HUES48 (cell line): Measurements from ENCODE around the gene NDUFV1.
"Not testable (repeated sequence)": the region's sequence is repeated elsewhere in the genome, so short reads cannot be mapped to it uniquely, and the experiment has no call there.

Experiments used
- H3K27ac ChIP-seq: one replicate; pipeline ENCODE4 v1.7.0; 2013; ENCODE audit warnings: low read depth, low read length, inconsistent platforms
- H3K27me3 ChIP-seq: 2 replicates; pipeline ENCODE4 v1.6.1; 2013; ENCODE audit warnings: mild to moderate bottlenecking, low read length; ENCODE audit not compliant: control insufficient read depth, insufficient read depth
- H3K36me3 ChIP-seq: 2 replicates; pipeline ENCODE4 v1.6.1; 2013; ENCODE audit warnings: low read length; ENCODE audit not compliant: control insufficient read depth, insufficient read depth
- H3K4me1 ChIP-seq: 2 replicates; pipeline ENCODE4 v1.6.1; 2013; ENCODE audit warnings: mild to moderate bottlenecking, low read length; ENCODE audit not compliant: control insufficient read depth, insufficient read depth
- H3K4me3 ChIP-seq: 2 replicates; pipeline ENCODE4 v1.5.1; 2013; ENCODE audit warnings: mild to moderate bottlenecking, low read depth, low read length
- H3K9ac ChIP-seq: 2 replicates; pipeline ENCODE4 v1.6.1; 2013; ENCODE audit warnings: mild to moderate bottlenecking, low read depth, low read length, moderate library complexity
- H3K9me3 ChIP-seq: 2 replicates; pipeline ENCODE4 v1.6.1; 2013; ENCODE audit warnings: low read length; ENCODE audit not compliant: control insufficient read depth, insufficient read depth

The NDUFV1 gene

DNA sequence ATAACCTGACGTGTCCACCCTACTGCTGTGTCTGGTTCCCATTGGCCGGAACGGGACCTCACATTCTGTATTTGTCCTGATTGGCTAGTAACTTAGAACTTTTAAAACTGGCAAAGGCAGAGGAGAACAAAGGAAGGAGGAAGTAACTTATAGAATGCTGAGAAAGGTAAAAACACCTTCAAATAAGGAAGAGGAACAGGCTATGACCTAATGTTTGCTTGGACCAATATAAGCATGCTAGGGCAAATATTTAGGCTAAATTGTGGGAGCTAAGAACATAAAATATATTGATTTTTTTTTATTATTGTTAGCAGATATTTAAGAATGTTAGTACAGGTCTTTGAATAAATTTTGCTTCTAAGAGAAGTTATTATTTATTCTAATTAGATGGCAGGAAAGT, 30.7 kb downstream of the NDUFV1 start:
- H3K36me3 ChIP-seq, H3K9me3 ChIP-seq, H3K4me3 ChIP-seq, H3K4me1 ChIP-seq, H3K27ac ChIP-seq, H3K9ac ChIP-seq: not testable (repeated sequence)
- peaks cover 17% of the 10 kb centered on the region for H3K27me3 ChIP-seq

DNA sequence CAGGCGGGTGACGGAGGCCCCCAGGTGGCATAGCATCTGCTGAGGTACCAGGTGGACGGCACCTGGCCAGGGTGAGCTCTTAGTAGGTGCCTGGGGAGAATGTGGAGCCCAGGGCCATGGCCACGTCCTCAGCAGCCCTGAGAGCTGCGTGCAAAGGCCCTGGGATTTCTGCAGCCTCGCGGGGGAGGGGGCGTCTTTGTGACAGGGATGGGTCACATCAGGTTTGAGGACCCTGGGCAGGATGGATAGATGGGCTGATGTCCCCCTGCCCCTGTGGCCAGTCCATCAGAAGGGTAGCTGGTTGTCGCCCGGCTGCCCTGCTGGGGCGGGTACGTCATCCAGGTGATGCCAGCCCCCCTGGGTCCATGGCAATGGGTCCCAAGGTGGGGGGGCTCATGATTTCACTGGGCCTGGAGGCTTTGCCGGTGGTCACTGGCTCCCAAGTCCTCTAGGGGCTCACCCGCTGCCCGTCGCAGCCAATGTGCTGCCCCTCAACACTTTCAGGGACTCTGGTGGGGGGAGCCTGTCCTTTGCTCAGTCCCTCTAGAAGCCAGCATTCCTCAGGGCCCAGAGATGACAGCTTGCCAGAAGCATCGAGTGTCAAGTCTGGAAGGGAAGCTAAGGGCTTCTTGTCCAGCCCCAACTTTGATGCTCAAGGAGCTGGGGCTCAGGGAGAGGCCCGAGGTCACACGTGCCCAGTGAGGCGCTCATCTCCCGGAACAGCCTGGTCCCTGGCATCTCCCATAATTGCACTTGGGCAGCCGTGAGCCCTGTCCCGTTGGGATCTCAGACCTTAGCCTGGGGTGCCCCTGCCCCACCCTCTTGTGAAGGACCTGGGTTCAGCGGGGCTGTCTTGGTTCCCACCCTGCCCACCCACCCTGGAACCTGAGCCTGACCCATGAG, 32.0 kb downstream of the NDUFV1 start:
- Histone ChIP-seq H3K9me3 (no peaks in the 10 kb centered on the region), H3K27ac (no peak overlapping the region), H3K27me3 (peaks cover 17% of the 10 kb centered on the region), H3K9ac (no peak overlapping the region), H3K36me3 (no peaks in the 10 kb centered on the region), H3K4me3 (no peak overlapping the region), H3K4me1 (no peaks in the 10 kb centered on the region)

- H3K9ac ChIP-seq, result no peak within 1 kb of the TSS
- no peaks in the 10 kb centered on the region for H3K4me1 ChIP-seq
- H3K9me3 ChIP-seq, result no peaks in the 10 kb centered on the region
- H3K36me3 ChIP-seq, result no peaks in the 10 kb centered on the region
- peaks cover 17% of the 10 kb centered on the region for H3K27me3 ChIP-seq
- H3K4me3 ChIP-seq, result no peak within 1 kb of the TSS
- no peak within 1 kb of the TSS for H3K27ac ChIP-seq
Observed at GRCh38 chr11:67639438-67639859, 32.7 kb downstream of the NDUFV1 start, which contains the start of gene TBX10. TSS of gene TBX10 (minus strand) at chr11:67639763. CDS start at chr11:67639472, 291 bp downstream.

GRCh38 chr11:67640021-67640757, 33.5 kb downstream of the NDUFV1 start:
- Histone ChIP-seq H3K9me3 (no peaks in the 10 kb centered on the region), H3K4me1 (no peaks in the 10 kb centered on the region), H3K9ac (no peak overlapping the region), H3K27me3 (peaks cover 17% of the 10 kb centered on the region), H3K36me3 (no peaks in the 10 kb centered on the region), H3K4me3 (no peak overlapping the region), H3K27ac (no peak overlapping the region)

DNA sequence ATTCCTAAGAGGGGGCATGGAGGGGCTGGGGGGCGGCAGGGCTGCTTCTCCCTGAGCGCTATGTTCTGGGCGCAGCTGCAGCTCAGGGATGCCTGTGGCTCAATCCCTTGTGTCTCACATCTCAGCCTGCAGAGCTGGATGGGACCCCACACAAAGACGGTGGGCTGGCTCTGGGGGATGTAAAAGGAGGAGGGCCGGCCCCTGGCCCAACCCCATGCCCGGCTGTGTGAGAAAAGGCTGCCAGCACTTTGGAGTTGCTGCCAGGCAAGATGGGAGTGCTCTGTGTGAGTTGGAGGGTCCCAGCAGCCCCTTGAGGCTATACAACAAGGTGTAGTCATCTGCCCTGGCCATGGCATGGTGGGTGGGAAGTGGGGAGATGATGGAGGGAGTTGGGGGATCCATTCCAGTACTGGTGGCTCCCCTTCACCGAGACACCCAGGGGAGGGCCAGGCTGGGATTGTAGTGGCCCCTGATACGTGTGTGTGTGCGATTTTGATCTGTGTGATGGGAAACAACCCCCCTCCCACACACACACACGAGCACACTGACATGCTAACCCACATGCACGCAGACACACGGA, 34.1 kb downstream of the NDUFV1 start:
- H3K27ac ChIP-seq, result no peak overlapping the region
- H3K27me3 ChIP-seq, result peaks cover 17% of the 10 kb centered on the region
- H3K9me3 ChIP-seq, result no peaks in the 10 kb centered on the region
- H3K4me3 ChIP-seq, result no peak overlapping the region
- H3K36me3 ChIP-seq, result no peaks in the 10 kb centered on the region
- H3K9ac ChIP-seq, result no peak overlapping the region
- H3K4me1 ChIP-seq, result no peaks in the 10 kb centered on the region

DNA sequence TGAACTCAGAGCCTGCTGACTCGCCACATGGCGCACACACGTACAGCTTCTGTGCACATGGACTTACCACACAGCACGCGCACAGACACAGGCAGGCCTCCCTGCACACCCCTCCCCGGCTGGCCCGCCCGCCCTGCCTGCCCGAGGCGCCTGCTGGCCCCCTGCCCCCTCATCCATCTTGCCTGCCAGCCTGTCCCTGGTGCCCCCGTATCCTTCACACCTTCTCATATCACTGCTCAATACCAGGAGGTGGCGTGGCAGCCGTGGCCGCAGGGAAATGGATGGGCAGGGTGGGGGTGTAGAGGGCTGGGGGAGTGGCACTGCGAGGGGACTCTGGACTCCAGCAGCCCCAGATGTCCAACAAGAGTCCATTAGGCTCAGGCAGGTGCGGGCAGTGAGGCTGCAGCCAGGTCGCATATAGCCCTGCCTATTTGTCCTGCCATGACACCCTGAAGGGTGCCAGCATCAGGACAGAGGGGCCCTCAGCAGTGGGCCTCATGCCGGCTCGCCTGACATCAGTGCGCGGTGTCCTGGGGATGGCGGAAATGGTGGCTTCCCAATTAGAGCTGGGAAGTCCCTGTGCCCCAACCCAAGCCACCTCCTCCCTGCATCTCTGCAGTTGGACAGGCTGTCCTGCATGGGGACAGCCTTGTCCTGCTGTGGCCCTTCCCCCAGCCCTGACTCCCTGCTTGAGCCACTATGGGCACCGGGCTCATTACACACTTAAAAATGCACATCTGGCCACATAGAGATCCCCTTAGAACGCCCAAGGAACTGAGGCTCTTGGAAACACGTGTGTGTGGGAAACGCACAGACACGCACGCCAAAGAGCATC, 34.8 kb downstream of the NDUFV1 start:
- Histone ChIP-seq H3K4me3 (no peak overlapping the region), H3K9ac (no peak overlapping the region), H3K36me3 (no peaks in the 10 kb centered on the region), H3K4me1 (no peaks in the 10 kb centered on the region), H3K27me3 (peaks cover 17% of the 10 kb centered on the region), H3K27ac (no peak overlapping the region), H3K9me3 (no peaks in the 10 kb centered on the region)

GRCh38 chr11:67642173-67643120, 35.7 kb downstream of the NDUFV1 start:
- Histone ChIP-seq H3K36me3 (no peaks in the 10 kb centered on the region), H3K27ac (no peak overlapping the region), H3K27me3 (peaks cover 17% of the 10 kb centered on the region), H3K4me3 (no peak overlapping the region), H3K9me3 (no peaks in the 10 kb centered on the region), H3K9ac (no peak overlapping the region), H3K4me1 (no peaks in the 10 kb centered on the region)

DNA sequence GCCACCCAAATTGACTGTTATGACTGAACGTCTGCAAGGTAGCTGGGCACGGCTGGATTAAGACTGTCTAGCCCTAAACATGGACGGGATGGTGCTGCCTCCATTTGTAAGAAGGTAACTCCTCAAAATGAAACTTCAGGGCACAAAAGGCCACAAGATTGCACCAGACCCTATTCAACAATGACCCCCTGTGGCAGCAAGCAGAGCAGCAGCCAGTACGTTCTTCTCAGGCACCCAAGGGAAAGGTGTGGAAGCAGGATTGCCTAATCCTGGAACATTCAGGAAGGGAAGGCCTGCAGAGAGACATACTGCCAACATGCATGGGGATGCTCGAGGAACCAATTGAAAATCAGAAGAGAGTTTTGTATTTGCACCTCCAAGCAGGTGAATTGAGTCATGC, 37.3 kb downstream of the NDUFV1 start:
- Histone ChIP-seq H3K9me3 (no peaks in the 10 kb centered on the region), H3K27ac (no peak overlapping the region), H3K4me3 (no peak overlapping the region), H3K27me3 (peaks cover 17% of the 10 kb centered on the region), H3K9ac (no peak overlapping the region), H3K36me3 (no peaks in the 10 kb centered on the region), H3K4me1 (no peaks in the 10 kb centered on the region)

GRCh38 chr11:67644472-67645418, 38.0 kb downstream of the NDUFV1 start:
- H3K4me3 ChIP-seq, result no peak overlapping the region
- H3K9ac ChIP-seq, result no peak overlapping the region
- H3K36me3 ChIP-seq, result no peaks in the 10 kb centered on the region
- peaks cover 12% of the 10 kb centered on the region for H3K27me3 ChIP-seq
- H3K27ac ChIP-seq, result no peak overlapping the region
- no peaks in the 10 kb centered on the region for H3K9me3 ChIP-seq
- H3K4me1 ChIP-seq, result no peaks in the 10 kb centered on the region
